Parathyroid adenoma (tissue), 2 donors: ENCODE data around the gene TAF1A.

Experiments
- H2AFZ ChIP-seq: fragments of 300-600 bp; sonication (generic); one replicate; pipeline ENCODE4 v1.7.0; 2017; ENCODE audit warnings: antibody characterized with exemption, mild to moderate bottlenecking
- H3K27ac ChIP-seq: fragments of 300-600 bp; sonication (generic); one replicate; pipeline ENCODE4 v1.7.0; 2017
- H3K27me3 ChIP-seq: fragments of 300-600 bp; sonication (generic); one replicate; pipeline ENCODE4 v1.7.0; 2017; ENCODE audit warnings: low read length; ENCODE audit not compliant: control insufficient read depth, insufficient read depth
- H3K36me3 ChIP-seq: fragments of 300-600 bp; sonication (generic); one replicate; pipeline ENCODE4 v1.7.0; 2017; ENCODE audit warnings: low read length; ENCODE audit not compliant: control insufficient read depth, insufficient read depth
- H3K4me1 ChIP-seq: fragments of 300-600 bp; sonication (generic); one replicate; pipeline ENCODE4 v1.7.0; 2017; ENCODE audit warnings: control low read depth
- H3K4me2 ChIP-seq: fragments of 300-600 bp; sonication (generic); one replicate; pipeline ENCODE4 v1.7.0; 2017; ENCODE audit warnings: low read length
- H3K4me3 ChIP-seq: fragments of 300-600 bp; sonication (generic); one replicate; pipeline ENCODE4 v1.7.0; 2017; ENCODE audit warnings: low read depth, low read length
- H3K79me2 ChIP-seq: fragments of 300-600 bp; sonication (generic); one replicate; pipeline ENCODE4 v1.7.0; 2017; ENCODE audit warnings: control low read depth
- H3K9ac ChIP-seq: fragments of 300-600 bp; sonication (generic); one replicate; pipeline ENCODE4 v1.7.0; 2017; ENCODE audit warnings: mild to moderate bottlenecking
- H3K9me3 ChIP-seq: fragments of 300-600 bp; sonication (generic); one replicate; pipeline ENCODE4 v1.7.0; 2017; ENCODE audit warnings: low read length; ENCODE audit not compliant: control insufficient read depth
- CTCF ChIP-seq: fragments of 300-600 bp; sonication (generic); IDR thresholded peaks from one replicate; pipeline ENCODE4 v1.7.0; 2017; ENCODE audit warnings: antibody characterized with exemption, mild to moderate bottlenecking
- donor health status: primary hyperparathyroidism.

The TAF1A gene

GRCh38 chr1:222546548-222547259 is 43.0 kb downstream of the TAF1A start:
- peaks cover 3% of the 10 kb centered on the region for H3K27me3 ChIP-seq
- no peak overlapping the region for H3K9ac ChIP-seq
- no peaks in the 10 kb centered on the region for H3K4me1 ChIP-seq
- H3K4me2 ChIP-seq = no peak overlapping the region
- no peak overlapping the region for H3K27ac ChIP-seq
- H3K4me3 ChIP-seq = no peak overlapping the region
- H3K9me3 ChIP-seq = no peaks in the 10 kb centered on the region
- no peak for TF ChIP-seq CTCF
- H2AFZ ChIP-seq = no peak overlapping the region
- no peaks in the 10 kb centered on the region for H3K36me3 ChIP-seq
- H3K79me2 ChIP-seq = no peaks in the 10 kb centered on the region

GRCh38 chr1:222546091-222546490 is 43.6 kb downstream of the TAF1A start:
- Histone ChIP-seq H3K27me3 (peaks cover 3% of the 10 kb centered on the region), H3K4me2 (no peak overlapping the region), H3K4me1 (no peaks in the 10 kb centered on the region), H3K4me3 (no peak overlapping the region), H3K9ac (no peak overlapping the region), H2AFZ (no peak overlapping the region), H3K9me3 (no peaks in the 10 kb centered on the region), H3K27ac (no peak overlapping the region), H3K79me2 (no peaks in the 10 kb centered on the region), H3K36me3 (no peaks in the 10 kb centered on the region)
- TF ChIP-seq CTCF = no peak

GRCh38 chr1:222543817-222544216 is 45.9 kb downstream of the TAF1A start:
- no peaks in the 10 kb centered on the region for H3K4me1 ChIP-seq
- H3K9me3 ChIP-seq = no peaks in the 10 kb centered on the region
- H3K79me2 ChIP-seq = no peaks in the 10 kb centered on the region
- H3K4me2 ChIP-seq = no peak overlapping the region
- no peak for TF ChIP-seq CTCF
- H3K4me3 ChIP-seq = no peak overlapping the region
- peaks cover 3% of the 10 kb centered on the region for H3K27me3 ChIP-seq
- H3K36me3 ChIP-seq = no peaks in the 10 kb centered on the region
- H2AFZ ChIP-seq = no peak overlapping the region
- H3K27ac ChIP-seq = no peak overlapping the region
- H3K9ac ChIP-seq = no peak overlapping the region

GRCh38 chr1:222540598-222540995 is 49.1 kb downstream of the TAF1A start:
- no peak overlapping the region for H3K27ac ChIP-seq
- H3K9ac ChIP-seq = no peak overlapping the region
- H3K79me2 ChIP-seq = no peaks in the 10 kb centered on the region
- no peak overlapping the region for H3K4me3 ChIP-seq
- no peak for TF ChIP-seq CTCF
- peaks cover 3% of the 10 kb centered on the region for H3K27me3 ChIP-seq
- no peaks in the 10 kb centered on the region for H3K36me3 ChIP-seq
- H3K9me3 ChIP-seq = no peaks in the 10 kb centered on the region
- H2AFZ ChIP-seq = no peak overlapping the region
- H3K4me1 ChIP-seq = no peaks in the 10 kb centered on the region
- H3K4me2 ChIP-seq = no peak overlapping the region
